ENCODE measurements around the gene SENP3.

GRCh38 chr17:7561589-7562207, at the start of gene SENP3:
- TF ChIP-seq CTCF (IDR thresholded peaks at IDR 0.05) (no peak), EP300 (IDR thresholded peaks at IDR 0.05) (no peak), POLR2A (IDR thresholded peaks at IDR 0.05) (no peak), POLR2AphosphoS5 (IDR thresholded peaks at IDR 0.05) (peak in 2 of 3 donors; percentile 64 to 93)
